ENCODE data around the gene APOBEC3H.

APOBEC3H gene

DNA sequence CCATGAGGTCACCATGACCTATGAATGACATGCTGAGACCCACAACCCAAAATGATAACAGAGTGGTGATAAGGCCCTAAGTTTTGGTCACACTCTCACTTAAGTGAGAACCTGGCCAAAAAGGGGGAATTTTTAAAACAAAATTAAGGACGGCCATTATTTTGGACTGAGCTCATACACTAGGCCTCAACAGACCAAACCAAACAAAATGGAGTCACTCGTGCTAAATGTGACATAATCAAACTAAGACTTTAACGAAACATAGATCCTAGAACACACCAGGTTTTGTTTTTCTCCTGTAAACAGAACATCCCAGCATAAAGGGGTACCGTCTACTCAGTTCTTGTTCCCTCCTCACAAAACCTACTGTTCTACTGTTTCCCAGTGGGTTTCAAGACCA is 11.4 kb downstream of the APOBEC3H start:
- Histone ChIP-seq H2BK120ac (ENCODE audit: insufficient read depth, low read length, poor library complexity) (no peak overlapping the region), H3K14ac (ENCODE audit: low read length) (no peak overlapping the region), H4K8ac (ENCODE audit: low read depth, low read length) (no peak overlapping the region), H3K79me2 (ENCODE audit: control insufficient read depth, insufficient read depth, low read length, poor library complexity) (peaks cover 4% of the 10 kb centered on the region), H3K4me2 (ENCODE audit: low read length) (no peak overlapping the region), H3K4me1 (ENCODE audit: control insufficient read depth in 1 of 2, insufficient read depth in 2 of 2, low read length in 2 of 2) (peaks cover 8% of the 10 kb centered on the region in 2 experiments), H3K4ac (ENCODE audit: low read depth, low read length) (no peak overlapping the region), H3K4me3 (ENCODE audit: low read depth, low read length) (no peak overlapping the region), H2AK5ac (ENCODE audit: low read length) (no peak overlapping the region), H3K18ac (ENCODE audit: low read length) (no peak overlapping the region), H3K27ac (ENCODE audit: low read depth, low read length) (no peak overlapping the region), H3K23ac (ENCODE audit: low read length) (no peak overlapping the region), H3K9me3 (ENCODE audit: insufficient read depth, low read depth, low read length) (no peaks in the 10 kb centered on the region), H3K79me1 (ENCODE audit: low read length) (peaks cover 10% of the 10 kb centered on the region), H3K27me3 (ENCODE audit: insufficient read depth, low read length) (no peaks in the 10 kb centered on the region), H4K91ac (ENCODE audit: low read depth, low read length) (no peak overlapping the region), H2AFZ (ENCODE audit: insufficient read depth, low read length, poor library complexity) (no peak overlapping the region), H4K12ac (ENCODE audit: low read depth, low read length) (no peak overlapping the region), H2BK5ac (ENCODE audit: low read depth, low read length, poor library complexity) (no peak overlapping the region), H3K9ac (ENCODE audit: low read length) (no peak overlapping the region), H2BK12ac (ENCODE audit: low read length) (no peak overlapping the region), H3K36me3 (ENCODE audit: control insufficient read depth in 1 of 2, insufficient read depth in 2 of 2, low read length in 2 of 2) (no peaks in the 10 kb centered on the region)
- no peak for DNase-seq
- WGBS (ENCODE audit: extremely low coverage, insufficient coverage, insufficient read length) = no CpG with 5 or more reads among the region's 4 CpGs

DNA sequence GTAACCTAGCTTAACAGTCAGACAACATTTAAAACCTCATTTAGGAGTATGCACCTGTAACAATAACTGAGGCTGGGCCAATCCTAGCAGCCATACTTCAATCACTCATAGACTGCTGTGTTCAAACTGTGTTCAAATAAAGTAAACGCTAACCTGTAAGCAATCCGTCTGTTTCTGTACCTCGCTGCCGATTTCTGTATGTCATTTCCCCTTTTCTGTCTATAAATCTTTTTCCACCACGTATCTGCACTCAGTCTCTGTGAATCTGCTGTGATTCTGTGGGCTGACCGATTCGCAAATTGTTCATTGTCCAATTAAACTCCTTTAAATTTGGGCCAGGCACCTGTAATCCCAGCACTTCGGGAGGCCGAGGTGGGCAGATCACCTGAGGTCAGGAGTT is 12.3 kb downstream of the APOBEC3H start:
- H3K23ac ChIP-seq (ENCODE audit: low read length) = no peak overlapping the region
- no CpG with 5 or more reads among the region's 9 CpGs for WGBS (ENCODE audit: extremely low coverage, insufficient coverage, insufficient read length)
- H2BK120ac ChIP-seq (ENCODE audit: insufficient read depth, low read length, poor library complexity) = no peak overlapping the region
- no peak overlapping the region for H3K9ac ChIP-seq (ENCODE audit: low read length)
- H4K12ac ChIP-seq (ENCODE audit: low read depth, low read length) = no peak overlapping the region
- H2AK5ac ChIP-seq (ENCODE audit: low read length) = no peak overlapping the region
- H2BK12ac ChIP-seq (ENCODE audit: low read length) = peak overlapping the region; percentile 30
- peaks cover 4% of the 10 kb centered on the region for H3K79me2 ChIP-seq (ENCODE audit: control insufficient read depth, insufficient read depth, low read length, poor library complexity)
- no peak for DNase-seq
- peaks cover 8 to 9% of the 10 kb centered on the region in 2 experiments for H3K4me1 ChIP-seq (ENCODE audit: control insufficient read depth in 1 of 2, insufficient read depth in 2 of 2, low read length in 2 of 2)
- peaks cover 10% of the 10 kb centered on the region for H3K79me1 ChIP-seq (ENCODE audit: low read length)
- H3K4me2 ChIP-seq (ENCODE audit: low read length) = no peak overlapping the region
- no peak overlapping the region for H3K18ac ChIP-seq (ENCODE audit: low read length)
- H2AFZ ChIP-seq (ENCODE audit: insufficient read depth, low read length, poor library complexity) = no peak overlapping the region
- H3K14ac ChIP-seq (ENCODE audit: low read length) = no peak overlapping the region
- H2BK5ac ChIP-seq (ENCODE audit: low read depth, low read length, poor library complexity) = no peak overlapping the region
- H3K27me3 ChIP-seq (ENCODE audit: insufficient read depth, low read length) = no peaks in the 10 kb centered on the region
- H3K4ac ChIP-seq (ENCODE audit: low read depth, low read length) = no peak overlapping the region
- peak overlapping the region; percentile 24 for H4K91ac ChIP-seq (ENCODE audit: low read depth, low read length)
- no peaks in the 10 kb centered on the region for H3K36me3 ChIP-seq (ENCODE audit: control insufficient read depth in 1 of 2, insufficient read depth in 2 of 2, low read length in 2 of 2)
- H3K27ac ChIP-seq (ENCODE audit: low read depth, low read length) = no peak overlapping the region
- H3K4me3 ChIP-seq (ENCODE audit: low read depth, low read length) = no peak overlapping the region
- no peaks in the 10 kb centered on the region for H3K9me3 ChIP-seq (ENCODE audit: insufficient read depth, low read depth, low read length)
- no peak overlapping the region for H4K8ac ChIP-seq (ENCODE audit: low read depth, low read length)

- Histone ChIP-seq H3K4ac (ENCODE audit: low read depth, low read length) (peak overlapping the region; percentile 64), H2BK5ac (ENCODE audit: low read depth, low read length, poor library complexity) (peak overlapping the region; percentile 83), H3K27me3 (ENCODE audit: insufficient read depth, low read length) (no peaks in the 10 kb centered on the region), H3K4me3 (ENCODE audit: low read depth, low read length) (no peak overlapping the region), H4K91ac (ENCODE audit: low read depth, low read length) (peak overlapping the region; percentile 96), H2AFZ (ENCODE audit: insufficient read depth, low read length, poor library complexity) (peak overlapping the region; percentile 97), H2BK12ac (ENCODE audit: low read length) (peak overlapping the region; percentile 81), H4K8ac (ENCODE audit: low read depth, low read length) (peak overlapping the region; percentile 90), H3K36me3 (ENCODE audit: control insufficient read depth in 1 of 2, insufficient read depth in 2 of 2, low read length in 2 of 2) (no peaks in the 10 kb centered on the region), H3K23ac (ENCODE audit: low read length) (no peak overlapping the region), H3K79me1 (ENCODE audit: low read length) (peaks cover 10% of the 10 kb centered on the region), H3K4me1 (ENCODE audit: control insufficient read depth in 1 of 2, insufficient read depth in 2 of 2, low read length in 2 of 2) (peaks cover 8 to 9% of the 10 kb centered on the region in 2 experiments), H3K4me2 (ENCODE audit: low read length) (peak overlapping the region; percentile 46), H3K9me3 (ENCODE audit: insufficient read depth, low read depth, low read length) (no peaks in the 10 kb centered on the region), H3K14ac (ENCODE audit: low read length) (peak overlapping the region; percentile 80), H2AK5ac (ENCODE audit: low read length) (peak overlapping the region; percentile 82), H3K79me2 (ENCODE audit: control insufficient read depth, insufficient read depth, low read length, poor library complexity) (peaks cover 4% of the 10 kb centered on the region), H2BK120ac (ENCODE audit: insufficient read depth, low read length, poor library complexity) (peak overlapping the region; percentile 96), H3K27ac (ENCODE audit: low read depth, low read length) (peak overlapping the region; percentile 88), H4K12ac (ENCODE audit: low read depth, low read length) (peak overlapping the region; percentile 84), H3K18ac (ENCODE audit: low read length) (peak overlapping the region; percentile 90), H3K9ac (ENCODE audit: low read length) (no peak overlapping the region)
- peak in 1 of 2 donors; percentile 5 for DNase-seq
- no CpG with 5 or more reads among the region's 15 CpGs for WGBS (ENCODE audit: extremely low coverage, insufficient coverage, insufficient read length)
Measured at GRCh38 chr22:39110631-39111561, 13.9 kb downstream of the APOBEC3H start.

GRCh38 chr22:39114112-39114511 is 17.1 kb downstream of the APOBEC3H start:
- H4K91ac ChIP-seq (ENCODE audit: low read depth, low read length) = no peak overlapping the region
- no peak overlapping the region for H4K8ac ChIP-seq (ENCODE audit: low read depth, low read length)
- H2AFZ ChIP-seq (ENCODE audit: insufficient read depth, low read length, poor library complexity) = no peak overlapping the region
- H4K12ac ChIP-seq (ENCODE audit: low read depth, low read length) = no peak overlapping the region
- H3K4me1 ChIP-seq (ENCODE audit: control insufficient read depth in 1 of 2, insufficient read depth in 2 of 2, low read length in 2 of 2) = peaks cover 8 to 9% of the 10 kb centered on the region in 2 experiments
- H3K27ac ChIP-seq (ENCODE audit: low read depth, low read length) = no peak overlapping the region
- no peak overlapping the region for H3K4me3 ChIP-seq (ENCODE audit: low read depth, low read length)
- H3K18ac ChIP-seq (ENCODE audit: low read length) = no peak overlapping the region
- H2AK5ac ChIP-seq (ENCODE audit: low read length) = no peak overlapping the region
- no peak for DNase-seq
- no CpG with 5 or more reads among the region's 6 CpGs for WGBS (ENCODE audit: extremely low coverage, insufficient coverage, insufficient read length)
- H3K27me3 ChIP-seq (ENCODE audit: insufficient read depth, low read length) = no peaks in the 10 kb centered on the region
- H3K14ac ChIP-seq (ENCODE audit: low read length) = no peak overlapping the region
- no peak overlapping the region for H3K23ac ChIP-seq (ENCODE audit: low read length)
- peaks cover 10% of the 10 kb centered on the region for H3K79me1 ChIP-seq (ENCODE audit: low read length)
- H2BK120ac ChIP-seq (ENCODE audit: insufficient read depth, low read length, poor library complexity) = no peak overlapping the region
- H3K9me3 ChIP-seq (ENCODE audit: insufficient read depth, low read depth, low read length) = no peaks in the 10 kb centered on the region
- H2BK12ac ChIP-seq (ENCODE audit: low read length) = no peak overlapping the region
- H3K36me3 ChIP-seq (ENCODE audit: control insufficient read depth in 1 of 2, insufficient read depth in 2 of 2, low read length in 2 of 2) = no peaks in the 10 kb centered on the region
- no peak overlapping the region for H3K4ac ChIP-seq (ENCODE audit: low read depth, low read length)
- H3K9ac ChIP-seq (ENCODE audit: low read length) = no peak overlapping the region
- no peak overlapping the region for H2BK5ac ChIP-seq (ENCODE audit: low read depth, low read length, poor library complexity)
- peaks cover 4% of the 10 kb centered on the region for H3K79me2 ChIP-seq (ENCODE audit: control insufficient read depth, insufficient read depth, low read length, poor library complexity)
- no peak overlapping the region for H3K4me2 ChIP-seq (ENCODE audit: low read length)
